GM18868 (cell line): ENCODE results near the gene NDUFA3.
"Not testable (repeated sequence)": the region's sequence is repeated elsewhere in the genome, so short reads cannot be mapped to it uniquely, and the experiment has no call there.

Experiments
- ATAC-seq: cut with Tn5 transposase; IDR thresholded peaks from one replicate; pipeline ENCODE4 v1.9.1; 2021; ENCODE audit warnings: mild to moderate bottlenecking, moderate library complexity; ENCODE audit not compliant: unreplicated experiment

The NDUFA3 gene

GRCh38 chr19:54102421-54103169 is at the start of gene NDUFA3:
NDUFA3 (plus strand) TSS chr19:54102855; CDS start chr19:54102879, 24 bp downstream.
- ATAC-seq = peak; percentile 97

GRCh38 chr19:54062643-54063042 is 40.0 kb upstream of the NDUFA3 start:
- ATAC-seq = no peak

- no peak for ATAC-seq
Observed at GRCh38 chr19:54063350-54064116, 39.1 kb upstream of the NDUFA3 start, which contains the start of gene VSTM1. VSTM1 (minus strand) TSS chr19:54063897; CDS start chr19:54063777, 120 bp downstream.

GRCh38 chr19:54069470-54069869 is 33.2 kb upstream of the NDUFA3 start:
- no peak for ATAC-seq

GRCh38 chr19:54073829-54074228 is 28.8 kb upstream of the NDUFA3 start:
- ATAC-seq = no peak

GRCh38 chr19:54074851-54075250 is 27.8 kb upstream of the NDUFA3 start:
- no peak for ATAC-seq

GRCh38 chr19:54077334-54077733 is 25.3 kb upstream of the NDUFA3 start:
- no peak for ATAC-seq

GRCh38 chr19:54081032-54081431 is 21.6 kb upstream of the NDUFA3 start, which contains the start of gene TARM1:
TARM1 (minus strand) TSS chr19:54081365; CDS start chr19:54081340, 25 bp downstream.
- ATAC-seq = no peak

- no peak for ATAC-seq
Observed at GRCh38 chr19:54084410-54084809, 18.2 kb upstream of the NDUFA3 start.

- no peak for ATAC-seq
Observed at GRCh38 chr19:54094426-54095000, 8.1 kb upstream of the NDUFA3 start.

- no peak for ATAC-seq
Observed at GRCh38 chr19:54095136-54095858, 7.4 kb upstream of the NDUFA3 start.

GRCh38 chr19:54095859-54096616 is 6.6 kb upstream of the NDUFA3 start:
- ATAC-seq = not testable (repeated sequence)

- no peak for ATAC-seq
Observed at GRCh38 chr19:54096617-54097106, 6.0 kb upstream of the NDUFA3 start.

GRCh38 chr19:54099190-54099902 is 3.3 kb upstream of the NDUFA3 start:
- no peak for ATAC-seq

GRCh38 chr19:54099903-54100255 is 2.8 kb upstream of the NDUFA3 start:
- not testable (repeated sequence) for ATAC-seq

GRCh38 chr19:54100561-54100960 is 2.1 kb upstream of the NDUFA3 start, which contains the start of gene OSCAR:
OSCAR (minus strand) TSS chr19:54100803; CDS start chr19:54100792, 11 bp downstream.
- ATAC-seq = no peak

- ATAC-seq = no peak
Observed at GRCh38 chr19:54104998-54105715, 2.5 kb downstream of the NDUFA3 start.

- no peak for ATAC-seq
Observed at GRCh38 chr19:54105796-54106195, 3.1 kb downstream of the NDUFA3 start.

GRCh38 chr19:54106716-54107115 is 4.1 kb downstream of the NDUFA3 start:
- no peak for ATAC-seq
